Activated CD4-positive, alpha-beta T cell treated with anti-CD3 and anti-CD28 coated beads for 1 hour (primary cell): Measurements from ENCODE around the gene CMTR1.
A peak's percentile ranks its signal among the peaks of the same experiment; 100 is the strongest.
"Not testable (repeated sequence)": the region's sequence is repeated elsewhere in the genome, so short reads cannot be mapped to it uniquely, and the experiment has no call there.

Experiments used
- DNase-seq: peaks from one replicate; pipeline ENCODE4 v3.0.0-alpha.2; 2020

Gene CMTR1

GRCh38 chr6:37495244-37495934, 62.4 kb downstream of the CMTR1 start:
- DNase-seq = no peak

GRCh38 chr6:37496951-37497885, 64.2 kb downstream of the CMTR1 start:
- DNase-seq = no peak

GRCh38 chr6:37499433-37500293, 66.6 kb downstream of the CMTR1 start, which contains the start of gene CCDC167:
TSS of gene CCDC167 (minus strand) at chr6:37499893. CDS start at chr6:37499863, 30 bp downstream.
- peak; percentile 93 for DNase-seq

GRCh38 chr6:37500294-37500608, 67.2 kb downstream of the CMTR1 start:
- no peak for DNase-seq

GRCh38 chr6:37500904-37501303, 67.9 kb downstream of the CMTR1 start:
- not testable (repeated sequence) for DNase-seq

GRCh38 chr6:37501632-37502491, 68.8 kb downstream of the CMTR1 start:
- no peak for DNase-seq

- no peak for DNase-seq
Observed at GRCh38 chr6:37502703-37503291, 69.8 kb downstream of the CMTR1 start.

- no peak for DNase-seq
Observed at GRCh38 chr6:37503309-37503965, 70.4 kb downstream of the CMTR1 start.

GRCh38 chr6:37504024-37504423, 71.0 kb downstream of the CMTR1 start:
- DNase-seq = no peak

- no peak for DNase-seq
Observed at GRCh38 chr6:37506479-37506878, 73.5 kb downstream of the CMTR1 start.

- DNase-seq = no peak
Observed at GRCh38 chr6:37507077-37507476, 74.1 kb downstream of the CMTR1 start.

GRCh38 chr6:37507690-37508421, 74.8 kb downstream of the CMTR1 start:
- no peak for DNase-seq

- no peak for DNase-seq
Observed at GRCh38 chr6:37511201-37511600, 78.2 kb downstream of the CMTR1 start.

GRCh38 chr6:37511910-37512399, 78.9 kb downstream of the CMTR1 start:
- no peak for DNase-seq

GRCh38 chr6:37512400-37513011, 79.5 kb downstream of the CMTR1 start:
- DNase-seq = no peak

- no peak for DNase-seq
Observed at GRCh38 chr6:37513155-37513554, 80.1 kb downstream of the CMTR1 start.

- DNase-seq = no peak
Observed at GRCh38 chr6:37513576-37513975, 80.6 kb downstream of the CMTR1 start.

GRCh38 chr6:37514321-37514771, 81.3 kb downstream of the CMTR1 start:
- DNase-seq = no peak

- DNase-seq = no peak
Observed at GRCh38 chr6:37514837-37515236, 81.8 kb downstream of the CMTR1 start.

- no peak for DNase-seq
Observed at GRCh38 chr6:37515712-37516075, 82.7 kb downstream of the CMTR1 start.
